Astrocyte of the spinal cord (primary cell): ENCODE data around the gene PLEKHF1.

Experiments
- DNase-seq: peaks from one replicate; pipeline ENCODE4 v3.0.0; 2011; ENCODE audit warnings: low read depth, low spot score
- H3K4me3 ChIP-seq: 2 replicates; pipeline ENCODE4 v1.5.1; 2011; ENCODE audit warnings: low read depth, mild to moderate bottlenecking, low read length, moderate library complexity
- CTCF ChIP-seq: IDR thresholded peaks from 2 replicates; pipeline ENCODE4 v1.5.1; 2012; ENCODE audit warnings: low read depth, mild to moderate bottlenecking, low read length, inconsistent platforms
- in situ Hi-C: cut with HindIII; loops from 2 replicates; pipeline ENCODE4 v1.10.0; 2017; ENCODE audit warnings: low sequenced_read_pairs

Gene PLEKHF1

DNA sequence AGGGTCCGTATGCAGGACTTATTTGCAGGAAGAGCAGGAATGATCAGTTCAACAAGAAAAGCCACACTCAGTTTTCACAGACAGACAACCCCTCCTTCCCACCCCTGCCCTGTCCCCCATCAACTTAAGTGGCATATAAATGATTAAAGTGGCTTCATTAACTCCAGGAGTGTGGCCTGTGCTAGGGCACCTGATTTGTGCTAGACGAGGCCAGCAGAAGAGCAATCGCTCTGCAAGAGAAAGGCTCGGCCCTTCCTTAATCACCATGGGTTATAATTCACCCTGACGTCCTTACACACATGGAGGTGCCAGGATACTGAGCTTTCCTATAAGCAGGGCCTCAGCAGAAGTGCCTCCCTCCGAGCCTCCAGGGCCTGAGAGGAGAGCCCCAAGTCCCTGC, 35.2 kb downstream of the PLEKHF1 start:
- DNase-seq: no peak
- no peak for TF ChIP-seq CTCF
- H3K4me3 ChIP-seq: no peak overlapping the region
- in situ Hi-C loops: no loop called here

DNA sequence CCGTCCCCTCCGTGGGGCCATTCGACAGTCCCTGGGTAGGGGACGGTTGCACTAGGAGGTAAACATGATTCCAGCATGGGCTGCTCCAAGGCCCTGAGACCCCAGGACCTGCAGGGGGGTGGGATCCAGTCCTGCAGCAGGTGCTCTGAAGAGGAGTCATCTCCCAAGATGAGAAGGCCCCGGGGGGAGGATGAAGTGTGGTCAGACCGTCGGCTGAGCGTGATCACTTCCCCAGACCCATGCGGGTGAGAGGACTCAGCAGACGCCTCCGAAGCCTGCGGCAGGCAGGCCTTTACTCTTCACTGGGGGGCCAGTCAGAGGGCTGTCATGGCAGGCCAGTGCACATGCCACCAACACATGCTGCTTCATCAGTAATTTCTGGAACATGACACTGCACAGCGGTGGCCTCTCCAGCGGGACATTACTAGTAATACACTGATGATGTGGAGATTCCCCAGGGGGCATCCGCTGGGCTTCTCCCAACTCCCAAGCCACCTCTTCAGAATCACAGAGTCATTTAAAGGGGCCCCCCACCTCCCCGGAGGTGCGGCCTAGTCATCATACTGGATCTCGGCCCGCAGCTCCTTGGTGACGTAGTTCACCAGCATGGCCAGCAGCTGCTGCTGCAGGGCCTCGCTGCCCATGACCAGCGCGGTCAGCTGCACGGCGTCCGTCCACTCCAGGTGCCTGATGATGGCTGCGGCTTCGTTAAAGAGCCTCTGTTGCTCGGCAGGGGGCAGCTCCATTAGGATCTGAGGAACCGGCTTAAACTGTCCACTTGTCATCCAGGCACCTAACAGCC, 37.1 kb downstream of the PLEKHF1 start:
- DNase-seq: no peak
- in situ Hi-C loops: no loop called here
- no peak for TF ChIP-seq CTCF
- H3K4me3 ChIP-seq: no peak overlapping the region

- no peak for TF ChIP-seq CTCF
- DNase-seq: no peak
- in situ Hi-C loops: no loop called here
- H3K4me3 ChIP-seq: no peak overlapping the region
Observed at GRCh38 chr19:29702963-29703320, 37.7 kb downstream of the PLEKHF1 start.

GRCh38 chr19:29704562-29705558, 39.6 kb downstream of the PLEKHF1 start:
- no peak for DNase-seq
- H3K4me3 ChIP-seq: no peak overlapping the region
- in situ Hi-C loops: no loop called here
- TF ChIP-seq CTCF: no peak

GRCh38 chr19:29705706-29706105, 40.4 kb downstream of the PLEKHF1 start:
- no peak for TF ChIP-seq CTCF
- H3K4me3 ChIP-seq: no peak overlapping the region
- in situ Hi-C loops: no loop called here
- no peak for DNase-seq

- in situ Hi-C loops: no loop called here
- TF ChIP-seq CTCF: no peak
- H3K4me3 ChIP-seq: no peak overlapping the region
- no peak for DNase-seq
Observed at GRCh38 chr19:29706635-29707034, 41.4 kb downstream of the PLEKHF1 start.
